Measurements from ENCODE around the gene IL9R. TPM values are rescaled to one million over a fixed set of nuclear protein-coding genes. Genes with fewer than 3 reads are reported as not detected.
"Not testable (repeated sequence)": the region's sequence is repeated elsewhere in the genome, so short reads cannot be mapped to it uniquely, and the experiment has no call there.

Gene IL9R
- total RNA-seq, 2 experiments from 2014 or later, result 30.5 to 31.4 TPM

- Mint-ChIP-seq H3K4me3 (peak overlapping the region; percentile 58), H3K27me3 (peaks cover 8% of the 10 kb centered on the region), H3K9me3 (peaks cover 25% of the 10 kb centered on the region), H3K4me1 (peaks cover 25% of the 10 kb centered on the region), H3K36me3 (peaks cover 12% of the 10 kb centered on the region), H3K27ac (peak overlapping the region; percentile 60)
- POLR2A ChIA-PET, result no interaction called here
- no peak for DNase-seq
- peak; percentile 14 for ATAC-seq (ENCODE audit: low read depth)
Measured at GRCh38 chrX:155968791-155969190, 28.7 kb upstream of the IL9R start.

GRCh38 chrX:155971658-155972057 is 25.8 kb upstream of the IL9R start:
- Mint-ChIP-seq H3K4me1 (peaks cover 26% of the 10 kb centered on the region), H3K36me3 (peaks cover 12% of the 10 kb centered on the region), H3K27me3 (peaks cover 12% of the 10 kb centered on the region), H3K9me3 (peaks cover 21% of the 10 kb centered on the region)
- DNase-seq; POLR2A ChIA-PET; ATAC-seq (ENCODE audit: low read depth); H3K4me3 Mint-ChIP-seq; H3K27ac Mint-ChIP-seq: not testable (repeated sequence)

- Mint-ChIP-seq H3K36me3 (peaks cover 12% of the 10 kb centered on the region), H3K27me3 (peaks cover 12% of the 10 kb centered on the region), H3K4me1 (peaks cover 21% of the 10 kb centered on the region), H3K9me3 (peaks cover 21% of the 10 kb centered on the region)
- POLR2A ChIA-PET; DNase-seq; ATAC-seq (ENCODE audit: low read depth); H3K27ac Mint-ChIP-seq; H3K4me3 Mint-ChIP-seq: not testable (repeated sequence)
Measured at GRCh38 chrX:155972241-155972640, 25.3 kb upstream of the IL9R start.

- DNase-seq, result no peak
- H3K9me3 Mint-ChIP-seq, result peaks cover 6% of the 10 kb centered on the region
Measured at GRCh38 chrX:155983326-155983725, 14.2 kb upstream of the IL9R start.

GRCh38 chrX:155985208-155985607 is 12.3 kb upstream of the IL9R start:
- ATAC-seq (ENCODE audit: low read depth) (no peak), DNase-seq (no peak)
- no peaks in the 10 kb centered on the region for H3K36me3 Mint-ChIP-seq

More at GRCh38 chrX:155983326-155983725, 14.2 kb upstream of the IL9R start:
- Mint-ChIP-seq H3K36me3 (peaks cover 2% of the 10 kb centered on the region), H3K27me3 (peaks cover 10% of the 10 kb centered on the region), H3K4me3 (no peak overlapping the region), H3K4me1 (peaks cover 3% of the 10 kb centered on the region), H3K27ac (no peak overlapping the region)
- POLR2A ChIA-PET, result no interaction called here
- ATAC-seq (ENCODE audit: low read depth), result no peak

GRCh38 chrX:155986995-155987394 is 10.5 kb upstream of the IL9R start:
- H3K4me3 Mint-ChIP-seq; H3K4me1 Mint-ChIP-seq; H3K27ac Mint-ChIP-seq; DNase-seq; H3K9me3 Mint-ChIP-seq; H3K27me3 Mint-ChIP-seq; POLR2A ChIA-PET; H3K36me3 Mint-ChIP-seq; ATAC-seq (ENCODE audit: low read depth): not testable (repeated sequence)

More at GRCh38 chrX:155985208-155985607, 12.3 kb upstream of the IL9R start:
- H3K9me3 Mint-ChIP-seq, result peaks cover 8% of the 10 kb centered on the region
- no peaks in the 10 kb centered on the region for H3K4me1 Mint-ChIP-seq
- no peak overlapping the region for H3K4me3 Mint-ChIP-seq
- H3K27me3 Mint-ChIP-seq, result peaks cover 5% of the 10 kb centered on the region
- POLR2A ChIA-PET, result no interaction called here
- H3K27ac Mint-ChIP-seq, result no peak overlapping the region

GRCh38 chrX:155988859-155989258 is 8.6 kb upstream of the IL9R start:
- Mint-ChIP-seq H3K36me3 (peaks cover 2% of the 10 kb centered on the region), H3K9me3 (peaks cover 3% of the 10 kb centered on the region), H3K27me3 (peaks cover 2% of the 10 kb centered on the region), H3K4me3 (no peak overlapping the region), H3K27ac (no peak overlapping the region), H3K4me1 (peaks cover 3% of the 10 kb centered on the region)
- ATAC-seq (ENCODE audit: low read depth) (no peak), DNase-seq (no peak)
- POLR2A ChIA-PET, result no interaction called here

GRCh38 chrX:155993421-155993820 is 4.1 kb upstream of the IL9R start:
- no peak for DNase-seq
- H3K36me3 Mint-ChIP-seq, result peaks cover 2% of the 10 kb centered on the region
- no peak overlapping the region for H3K4me3 Mint-ChIP-seq
- H3K4me1 Mint-ChIP-seq, result peaks cover 28% of the 10 kb centered on the region
- H3K27me3 Mint-ChIP-seq, result no peaks in the 10 kb centered on the region
- POLR2A ChIA-PET, result no interaction called here
- ATAC-seq (ENCODE audit: low read depth), result no peak
- H3K9me3 Mint-ChIP-seq, result peaks cover 3% of the 10 kb centered on the region
- H3K27ac Mint-ChIP-seq, result no peak overlapping the region

- Mint-ChIP-seq H3K9me3 (peaks cover 1% of the 10 kb centered on the region), H3K27me3 (no peaks in the 10 kb centered on the region), H3K27ac (peak overlapping the region; percentile 60), H3K4me3 (peak overlapping the region; percentile 4), H3K4me1 (peaks cover 39% of the 10 kb centered on the region), H3K36me3 (peaks cover 2% of the 10 kb centered on the region)
- ATAC-seq (ENCODE audit: low read depth) (no peak), DNase-seq (no peak)
- POLR2A ChIA-PET, result no interaction called here
Measured at GRCh38 chrX:155995321-155995875, 2.1 kb upstream of the IL9R start.

GRCh38 chrX:155998116-155998515 is 620 bp downstream of the IL9R start:
- POLR2A ChIA-PET, result no interaction called here
- Mint-ChIP-seq H3K4me3 (peak overlapping the region; percentile 86), H3K27me3 (no peaks in the 10 kb centered on the region), H3K27ac (peak overlapping the region; percentile 94), H3K36me3 (no peaks in the 10 kb centered on the region), H3K9me3 (no peaks in the 10 kb centered on the region), H3K4me1 (peaks cover 55% of the 10 kb centered on the region)
- DNase-seq (no peak), ATAC-seq (ENCODE audit: low read depth) (no peak)

- no peaks in the 10 kb centered on the region for H3K9me3 Mint-ChIP-seq
- peaks cover 60% of the 10 kb centered on the region for H3K4me1 Mint-ChIP-seq
- H3K27me3 Mint-ChIP-seq, result no peaks in the 10 kb centered on the region
- H3K36me3 Mint-ChIP-seq, result peaks cover under 1% of the 10 kb centered on the region
- H3K27ac Mint-ChIP-seq, result peak overlapping the region; percentile 94
- ATAC-seq (ENCODE audit: low read depth), result no peak
- DNase-seq, result no peak
- POLR2A ChIA-PET, result no interaction called here
- peak overlapping the region; percentile 86 for H3K4me3 Mint-ChIP-seq
Measured at GRCh38 chrX:155998761-155999510, 1.4 kb downstream of the IL9R start.

GRCh38 chrX:155999751-156000150 is 2.3 kb downstream of the IL9R start:
- H3K27me3 Mint-ChIP-seq; H3K4me3 Mint-ChIP-seq; POLR2A ChIA-PET; H3K36me3 Mint-ChIP-seq; ATAC-seq (ENCODE audit: low read depth); H3K9me3 Mint-ChIP-seq; DNase-seq: not testable (repeated sequence)
- Mint-ChIP-seq H3K4me1 (peaks cover 64% of the 10 kb centered on the region), H3K27ac (peak overlapping the region; percentile 75)

- H3K9me3 Mint-ChIP-seq, result no peaks in the 10 kb centered on the region
- POLR2A ChIA-PET, result no interaction called here
Measured at GRCh38 chrX:156000361-156000926, 2.9 kb downstream of the IL9R start.

More at GRCh38 chrX:156000361-156000926, 2.9 kb downstream of the IL9R start:
- Mint-ChIP-seq H3K4me1 (peaks cover 59% of the 10 kb centered on the region), H3K27ac (peak overlapping the region; percentile 85), H3K36me3 (peaks cover 7% of the 10 kb centered on the region), H3K27me3 (no peaks in the 10 kb centered on the region), H3K4me3 (peak overlapping the region; percentile 54)
- no peak for DNase-seq
- ATAC-seq (ENCODE audit: low read depth), result no peak

All from activated naive CD8-positive, alpha-beta T cell treated with anti-CD3 and anti-CD28 coated beads, Interleukin-2, amount 10 ng/mL, durations not matched to agents 7 days and 5 days (primary cell).